A549 (cell line): ENCODE results near the gene BCL6B. TPM values are rescaled to one million over a fixed set of nuclear protein-coding genes. Genes with fewer than 3 reads are reported as not detected.

Experiments used
- ATAC-seq, 2 experiments: fragments of 200-7000 bp in 1 of 2; fragments of >200 bp in 1 of 2; cut with Nextera tagmentation in 1 of 2; cut with Tn5 transposase in 1 of 2; 3 replicates each; pipeline versions ENCODE4 v1.8.0 to v1.9.1; 2018 to 2020; ENCODE audit warnings: mild to moderate bottlenecking in 1 of 2, moderate library complexity in 1 of 2
- CTCF ChIA-PET: fragments of 300-600 bp; sonication (Branson Sonifier 250); formaldehyde crosslinking; extraction: SDS; loops from one replicate; lab custom pipeline; 2021; ENCODE audit warnings: antibody characterized with exemption, inconsistent platforms; lab: Yijun Ruan, JAX
- POLR2A ChIA-PET: fragments of 350-600 bp; formaldehyde crosslinking; extraction: SDS; loops from one replicate; lab custom pipeline; 2021; ENCODE audit warnings: antibody characterized with exemption, inconsistent platforms; lab: Yijun Ruan, JAX
- DNase-seq, 2 experiments: peaks; one replicate each; pipeline versions ENCODE4 v3.0.0 to v3.0.0-alpha.2; 2011 to 2016; ENCODE audit warnings: low read depth in 1 of 2, low spot score in 1 of 2
- FAIRE-seq: peaks from 2 replicates; lab custom pipeline; 2011; peaks lifted over from hg19 to GRCh38; lab: Jason Lieb, UNC
- H3K27ac ChIP-seq, 2 experiments: fragments of >200 bp; sonication (Bioruptor Twin); formaldehyde crosslinking; 3 replicates each; pipeline ENCODE4 v1.5.1; 2016 to 2017
- H3K4me1 ChIP-seq: fragments of >200 bp; sonication (Bioruptor Twin); formaldehyde crosslinking; 3 replicates; pipeline ENCODE4 v1.6.1; 2016
- H3K4me2 ChIP-seq: fragments of >200 bp; sonication (Bioruptor Twin); formaldehyde crosslinking; 3 replicates; pipeline ENCODE4 v1.6.1; 2016
- H3K4me3 ChIP-seq: fragments of >200 bp; sonication (Bioruptor Twin); formaldehyde crosslinking; 3 replicates; pipeline ENCODE4 v1.5.1; 2016
- H3K9me3 ChIP-seq: fragments of >200 bp; sonication (Bioruptor Twin); formaldehyde crosslinking; 3 replicates; pipeline ENCODE4 v1.6.1; 2016
- ATOH8 ChIP-seq: fragments of 250-450 bp; sonication (Bioruptor Pico); IDR thresholded peaks from 2 replicates; pipeline ENCODE4 v1.5.0; 2020; ENCODE audit warnings: low read depth, mild to moderate bottlenecking, moderate library complexity
- CBX2 ChIP-seq: fragments of 200-600 bp; sonication (generic); IDR thresholded peaks from 2 replicates; pipeline ENCODE4 v1.6.1; 2016; ENCODE audit warnings: low read depth, mild to moderate bottlenecking, borderline replicate concordance
- CHD4 ChIP-seq: fragments of 200-600 bp; sonication (generic); IDR thresholded peaks from 2 replicates; pipeline ENCODE4 v1.6.1; 2016; ENCODE audit warnings: antibody characterized with exemption, mild to moderate bottlenecking, borderline replicate concordance
- ELK1 ChIP-seq: fragments of 150-350 bp; IDR thresholded peaks from 2 replicates; pipeline ENCODE4 v1.6.1; 2014; ENCODE audit warnings: low read depth, mild to moderate bottlenecking, low read length
- FOSB ChIP-seq: fragments of 250-450 bp; sonication (Bioruptor Pico); IDR thresholded peaks from 2 replicates; pipeline ENCODE4 v1.5.0; 2020; ENCODE audit warnings: mild to moderate bottlenecking, moderate library complexity
- FOSL2 ChIP-seq, 2 experiments: fragments of 450-650 bp in 1 of 2; fragments of >200 bp in 1 of 2; sonication (Bioruptor Twin) in 1 of 2; formaldehyde crosslinking; IDR thresholded peaks; 2 replicates each; pipeline versions ENCODE4 v1.5.0 to v1.6.1; 2016 to 2020; ENCODE audit warnings: mild to moderate bottlenecking in 1 of 2, moderate library complexity in 1 of 2
- FOXS1 ChIP-seq: fragments of 250-450 bp; sonication (Bioruptor Pico); IDR thresholded peaks from 2 replicates; pipeline ENCODE4 v1.5.0; 2020; ENCODE audit warnings: mild to moderate bottlenecking, moderate library complexity
- GATA3 ChIP-seq: IDR thresholded peaks from 2 replicates; pipeline ENCODE4 v1.6.1; 2012; ENCODE audit warnings: borderline replicate concordance
- HDAC2 ChIP-seq: fragments of 200-600 bp; sonication (generic); IDR thresholded peaks from 2 replicates; pipeline ENCODE4 v1.6.1; 2016
- HES2 ChIP-seq: fragments of >200 bp; sonication (Bioruptor Twin); formaldehyde crosslinking; IDR thresholded peaks from 2 replicates; pipeline ENCODE4 v1.6.1; 2016
- HEYL ChIP-seq: fragments of 250-450 bp; sonication (Bioruptor Pico); IDR thresholded peaks from 2 replicates; pipeline ENCODE4 v1.8.0; 2021; ENCODE audit warnings: mild to moderate bottlenecking, moderate library complexity
- HOXA7 ChIP-seq: fragments of 250-450 bp; sonication (Bioruptor Pico); IDR thresholded peaks from 2 replicates; pipeline ENCODE4 v1.5.0; 2020; ENCODE audit warnings: mild to moderate bottlenecking, moderate library complexity
- JUN ChIP-seq, 2 experiments: fragments of >200 bp; sonication (Bioruptor Twin); formaldehyde crosslinking; IDR thresholded peaks; 2 replicates in 1 of 2; 3 replicates in 1 of 2; pipeline ENCODE4 v1.6.1; 2016 to 2017
- KDM5A ChIP-seq: fragments of 200-600 bp; sonication (generic); IDR thresholded peaks from 2 replicates; pipeline ENCODE4 v1.6.1; 2016; ENCODE audit warnings: antibody characterized with exemption, mild to moderate bottlenecking
- MAFK ChIP-seq: fragments of 450-650 bp; IDR thresholded peaks from 2 replicates; pipeline ENCODE4 v1.6.1; 2014; ENCODE audit not compliant: partially characterized antibody
- NR3C1 ChIP-seq: fragments of >200 bp; sonication (Bioruptor Twin); formaldehyde crosslinking; IDR thresholded peaks from 3 replicates; pipeline ENCODE4 v1.6.1; 2017
- POLR2AphosphoS2 ChIP-seq: conservative IDR thresholded peaks from 2 replicates; pipeline ENCODE4 v1.6.1; 2012; ENCODE audit warnings: low read length, improper control_type of control experiment, inconsistent platforms
- WGBS: methylation state at CpG from one replicate; pipeline ENCODE4 v1.1.6; 2017; ENCODE audit errors: missing lambda C conversion rate; 5-methylcytosine and 5-hydroxymethylcytosine counted together
- polyA plus RNA-seq, 4 experiments: library from polyadenylated mRNA; depleted of rRNA in 3 of 4; stranded (reverse); fragments of >200 nt; fragmentation: RNase III in 1 of 4; extraction: RNeasy Plus Mini Kit Qiagen cat#74134 plus additional on column Dnase treatment in 1 of 4; gene quantifications; 2 replicates in 3 of 4; 3 replicates in 1 of 4; pipeline ENCODE4 v1.2.3, GENCODE V29; 2011 to 2017
- TF ChIP-seq, protein P1 (sequence below): IDR thresholded peaks from 2 replicates; pipeline ENCODE4 v1.6.1; 2012; ENCODE audit warnings: low read depth, borderline replicate concordance
- TF ChIP-seq, protein P2 (sequence below): fragments of 250-450 bp; sonication (Bioruptor Pico); IDR thresholded peaks from 2 replicates; pipeline ENCODE4 v1.5.0; 2021; ENCODE audit warnings: mild to moderate bottlenecking, moderate library complexity, borderline replicate concordance

The BCL6B gene
- polyA plus RNA-seq, 2 of the 4 experiments (the other 2 are of a cell fraction), result 0.04 TPM; not detected in 1

GRCh38 chr17:7056386-7056785 is 33.5 kb downstream of the BCL6B start:
- POLR2A ChIA-PET, result no interaction called here
- H3K4me2 ChIP-seq, result no peak overlapping the region
- no peak for DNase-seq
- FAIRE-seq, result no peak
- H3K4me1 ChIP-seq, result peaks cover 28% of the 10 kb centered on the region
- no peaks in the 10 kb centered on the region for H3K9me3 ChIP-seq
- CTCF ChIA-PET, result interaction anchor here (0.6 to 34.0 kb wide), 5 partner anchors 16 to 109 kb away, joined by 3 to 1477 read pairs (median 3); partner anchors contain the start of genes ASGR2, SLC16A11 and SLC16A13
- TF ChIP-seq ELK1 (no peak), MAFK (no peak), HEYL (CRISPR knock-in tag) (no peak), FOXS1 (CRISPR knock-in tag) (no peak), HOXA7 (CRISPR knock-in tag) (no peak), KDM5A (no peak), GATA3 (no peak), CHD4 (no peak), HDAC2 (no peak), POLR2AphosphoS2 (no peak), ATOH8 (no peak), CBX2 (no peak), JUN (IDR thresholded peaks at IDR 0.05) (no peak), HES2 (no peak), FOSL2 (IDR thresholded peaks at IDR 0.05) (no peak), FOSL2 (CRISPR knock-in tag; IDR thresholded peaks at IDR 0.05) (no peak), NR3C1 (no peak)
- TF ChIP-seq, protein P1, sequence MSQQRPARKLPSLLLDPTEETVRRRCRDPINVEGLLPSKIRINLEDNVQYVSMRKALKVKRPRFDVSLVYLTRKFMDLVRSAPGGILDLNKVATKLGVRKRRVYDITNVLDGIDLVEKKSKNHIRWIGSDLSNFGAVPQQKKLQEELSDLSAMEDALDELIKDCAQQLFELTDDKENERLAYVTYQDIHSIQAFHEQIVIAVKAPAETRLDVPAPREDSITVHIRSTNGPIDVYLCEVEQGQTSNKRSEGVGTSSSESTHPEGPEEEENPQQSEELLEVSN, result no peak
- TF ChIP-seq, protein P2, sequence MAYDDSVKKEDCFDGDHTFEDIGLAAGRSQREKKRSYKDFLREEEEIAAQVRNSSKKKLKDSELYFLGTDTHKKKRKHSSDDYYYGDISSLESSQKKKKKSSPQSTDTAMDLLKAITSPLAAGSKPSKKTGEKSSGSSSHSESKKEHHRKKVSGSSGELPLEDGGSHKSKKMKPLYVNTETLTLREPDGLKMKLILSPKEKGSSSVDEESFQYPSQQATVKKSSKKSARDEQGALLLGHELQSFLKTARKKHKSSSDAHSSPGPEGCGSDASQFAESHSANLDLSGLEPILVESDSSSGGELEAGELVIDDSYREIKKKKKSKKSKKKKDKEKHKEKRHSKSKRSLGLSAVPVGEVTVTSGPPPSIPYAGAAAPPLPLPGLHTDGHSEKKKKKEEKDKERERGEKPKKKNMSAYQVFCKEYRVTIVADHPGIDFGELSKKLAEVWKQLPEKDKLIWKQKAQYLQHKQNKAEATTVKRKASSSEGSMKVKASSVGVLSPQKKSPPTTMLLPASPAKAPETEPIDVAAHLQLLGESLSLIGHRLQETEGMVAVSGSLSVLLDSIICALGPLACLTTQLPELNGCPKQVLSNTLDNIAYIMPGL (CRISPR knock-in tag), result no peak
- WGBS, result 41% methylated on average over 4 of the region's 4 CpGs
- no peak for ATAC-seq
- no peak overlapping the region for H3K4me3 ChIP-seq
- peak overlapping the region; percentile 34 to 49; a peak in 3 of 6 replicates for H3K27ac ChIP-seq

DNA sequence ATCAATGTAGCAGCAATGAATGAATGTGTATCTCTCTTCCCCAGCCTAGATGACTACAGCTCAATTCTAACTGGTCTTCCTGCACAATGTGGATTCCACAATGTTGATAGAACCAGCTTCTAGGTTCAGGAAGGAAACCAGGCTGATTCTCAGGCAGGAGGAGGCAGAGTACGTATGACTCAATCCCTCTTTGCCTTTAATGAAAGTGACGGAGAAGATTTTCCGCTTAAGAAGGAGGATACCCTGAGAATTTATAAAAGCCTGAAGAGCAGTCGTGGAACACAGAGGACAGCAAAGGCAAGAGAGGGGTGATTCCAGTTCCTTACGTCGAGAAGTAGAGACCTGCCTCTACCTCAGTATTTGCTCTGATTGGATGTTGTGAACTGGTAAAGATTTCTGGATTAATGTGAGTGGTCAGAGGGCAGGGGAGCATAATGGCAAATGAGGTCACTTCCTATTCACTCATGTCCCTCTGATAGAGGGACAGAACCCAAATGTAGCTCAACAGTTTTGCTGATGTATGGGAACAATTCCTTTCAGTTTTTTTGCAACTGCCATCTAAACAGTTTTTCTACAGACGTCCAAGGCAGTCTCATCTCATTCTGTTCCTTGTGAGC is 36.1 kb downstream of the BCL6B start:
- DNase-seq (no peak), ATAC-seq (no peak)
- no peak overlapping the region for H3K4me3 ChIP-seq
- TF ChIP-seq HEYL (CRISPR knock-in tag) (no peak), FOSB (CRISPR knock-in tag) (no peak)
- TF ChIP-seq, all 56 proteins: peak for 0
- Histone ChIP-seq H3K9me3 (no peaks in the 10 kb centered on the region), H3K27ac (peak overlapping the region; percentile 67 to 86), H3K4me2 (0 out of 3 replicates have a peak overlapping the region, but pooled peaks have one; percentile 2), H3K4me1 (peaks cover 47% of the 10 kb centered on the region)
- WGBS, result 89% methylated on average over 7 of the region's 7 CpGs
- POLR2A ChIA-PET, result no interaction called here
- FAIRE-seq, result no peak
- CTCF ChIA-PET, result interaction anchor here (0.6 to 34.0 kb wide), 5 partner anchors 7 to 126 kb away, joined by 3 to 1477 read pairs (median 57); partner anchors contain the start of genes ASGR2, SLC16A11 and SLC16A13
